Measurements from ENCODE around the gene ZNF507. TPM values are rescaled to one million over a fixed set of nuclear protein-coding genes. Genes with fewer than 3 reads are reported as not detected.

Gene ZNF507
- total and polyA plus RNA-seq, 8 donors = 14.0 to 31.4 (median 27.9) TPM

DNA sequence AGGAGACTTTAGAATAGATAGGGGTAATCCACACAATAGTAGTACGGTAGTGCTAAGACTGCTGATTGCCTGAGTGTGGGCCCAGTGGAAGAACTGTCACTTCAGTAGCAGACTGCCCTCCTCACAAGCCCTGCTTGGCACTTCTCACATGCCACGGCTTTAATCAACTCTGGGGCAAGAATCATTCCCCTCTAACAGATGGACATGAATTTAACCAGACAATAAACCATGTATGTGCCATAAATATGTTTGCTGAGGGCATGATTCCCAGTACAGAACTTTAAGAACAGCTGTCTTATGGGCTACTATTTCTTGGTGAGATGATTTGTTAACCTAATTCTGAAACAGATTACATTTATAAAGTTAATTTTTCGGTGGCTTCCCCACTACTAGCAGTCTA is 82.1 kb downstream of the ZNF507 start:
- DNase-seq = no peak
- intact Hi-C loops (cut with DNase I) = no loop called here
- ATAC-seq = no peak
- TF ChIP-seq, protein P1, sequence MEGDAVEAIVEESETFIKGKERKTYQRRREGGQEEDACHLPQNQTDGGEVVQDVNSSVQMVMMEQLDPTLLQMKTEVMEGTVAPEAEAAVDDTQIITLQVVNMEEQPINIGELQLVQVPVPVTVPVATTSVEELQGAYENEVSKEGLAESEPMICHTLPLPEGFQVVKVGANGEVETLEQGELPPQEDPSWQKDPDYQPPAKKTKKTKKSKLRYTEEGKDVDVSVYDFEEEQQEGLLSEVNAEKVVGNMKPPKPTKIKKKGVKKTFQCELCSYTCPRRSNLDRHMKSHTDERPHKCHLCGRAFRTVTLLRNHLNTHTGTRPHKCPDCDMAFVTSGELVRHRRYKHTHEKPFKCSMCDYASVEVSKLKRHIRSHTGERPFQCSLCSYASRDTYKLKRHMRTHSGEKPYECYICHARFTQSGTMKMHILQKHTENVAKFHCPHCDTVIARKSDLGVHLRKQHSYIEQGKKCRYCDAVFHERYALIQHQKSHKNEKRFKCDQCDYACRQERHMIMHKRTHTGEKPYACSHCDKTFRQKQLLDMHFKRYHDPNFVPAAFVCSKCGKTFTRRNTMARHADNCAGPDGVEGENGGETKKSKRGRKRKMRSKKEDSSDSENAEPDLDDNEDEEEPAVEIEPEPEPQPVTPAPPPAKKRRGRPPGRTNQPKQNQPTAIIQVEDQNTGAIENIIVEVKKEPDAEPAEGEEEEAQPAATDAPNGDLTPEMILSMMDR (IDR thresholded peaks at IDR 0.05) = no peak
- no peak overlapping the region for H3K4me3 ChIP-seq
- H3K27me3 ChIP-seq = no peaks in the 10 kb centered on the region
- peaks cover 0 to 21% of the 10 kb centered on the region in 2 donors for H3K36me3 ChIP-seq
- H3K27ac ChIP-seq = no peak overlapping the region
- H3K4me1 ChIP-seq = peaks cover 0 to 16% of the 10 kb centered on the region in 2 donors
- no peaks in the 10 kb centered on the region for H3K9me3 ChIP-seq

DNA sequence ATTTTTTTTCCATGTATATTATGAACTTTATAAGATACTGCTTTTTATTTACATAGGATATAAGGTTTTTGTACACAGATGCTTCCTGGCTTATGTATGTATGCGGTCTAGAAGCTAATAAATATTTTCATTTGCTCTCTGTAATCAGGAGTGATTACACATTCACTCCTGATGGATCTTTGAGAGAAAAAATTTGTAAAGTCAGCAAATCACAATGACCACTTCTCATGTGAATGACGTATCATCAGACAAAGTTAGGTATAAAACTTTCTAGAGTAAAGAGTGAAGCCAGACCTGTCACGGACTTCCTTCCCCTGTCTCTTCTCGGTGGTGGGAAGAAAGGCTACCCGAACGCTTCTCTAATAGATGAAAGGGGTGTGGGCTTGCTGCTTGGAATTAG is 91.3 kb downstream of the ZNF507 start:
- intact Hi-C loops (cut with DNase I) = no loop called here
- ATAC-seq (no peak), DNase-seq (no peak)
- no peaks in the 10 kb centered on the region for H3K4me1 ChIP-seq
- TF ChIP-seq, protein P1 (IDR thresholded peaks at IDR 0.05) = no peak
- H3K27ac ChIP-seq = no peak overlapping the region
- H3K4me3 ChIP-seq = no peak overlapping the region
- H3K27me3 ChIP-seq = no peaks in the 10 kb centered on the region
- H3K9me3 ChIP-seq = no peaks in the 10 kb centered on the region
- H3K36me3 ChIP-seq = peaks cover 0 to 60% of the 10 kb centered on the region in 2 donors

DNA sequence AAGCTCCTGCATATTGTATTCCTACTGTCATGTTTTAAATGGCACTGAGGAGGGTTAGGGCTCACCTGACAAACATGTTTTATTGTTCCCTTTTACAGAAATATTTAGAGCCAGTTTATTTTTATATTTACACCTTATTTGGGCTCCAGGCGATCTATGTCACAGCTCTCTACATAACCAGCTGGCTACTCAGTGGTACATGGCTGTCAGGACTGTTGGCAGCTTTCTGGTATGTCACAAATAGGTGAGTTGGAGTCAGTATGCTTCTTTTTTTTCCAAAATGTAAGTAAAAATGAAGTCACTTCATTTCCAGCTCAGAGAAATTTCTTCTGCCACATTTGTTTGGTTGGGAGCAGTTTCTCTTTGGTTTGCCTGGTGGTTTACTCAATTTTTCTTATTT is 91.7 kb downstream of the ZNF507 start:
- intact Hi-C loops (cut with DNase I) = no loop called here
- no peak for DNase-seq
- ATAC-seq = no peak

More for the DNA sequence above, 91.7 kb downstream of the ZNF507 start:
- H3K27me3 ChIP-seq = no peaks in the 10 kb centered on the region
- TF ChIP-seq, protein P1 (IDR thresholded peaks at IDR 0.05) = no peak
- peaks cover 0 to 60% of the 10 kb centered on the region in 2 donors for H3K36me3 ChIP-seq
- H3K27ac ChIP-seq = no peak overlapping the region
- H3K4me3 ChIP-seq = no peak overlapping the region
- no peaks in the 10 kb centered on the region for H3K9me3 ChIP-seq
- H3K4me1 ChIP-seq = no peaks in the 10 kb centered on the region

Other genes starting within 250 kb of the ZNF507 start
- 10 to 100 TPM; 31.5 to 44.9 TPM for gene DPY19L3, start 60.2 kb downstream of the ZNF507 start, total RNA-seq
- gene DPY19L3, start 60.2 kb downstream of the ZNF507 start, polyA plus RNA-seq (ENCODE audit: insufficient read length in 6 of 6) = 10 to 100 TPM; 59.4 to 79.9 (median 72.4) TPM
- 10 to 100 TPM; 69.3 to 91.3 TPM for gene PDCD5, start 235.6 kb downstream of the ZNF507 start, total RNA-seq
- gene PDCD5, start 235.6 kb downstream of the ZNF507 start, polyA plus RNA-seq (ENCODE audit: insufficient read length in 6 of 6) = 100 to 1,000 TPM; 108 to 131 (median 120) TPM

Data from left lung (tissue), 10 donors.